NOMO-1 treated with DMSO at 0.1 percent for 48 hours (cell line): Measurements from ENCODE around the gene VTI1A.
"Not testable (repeated sequence)": the region's sequence is repeated elsewhere in the genome, so short reads cannot be mapped to it uniquely, and the experiment has no call there.

Source experiments
- DNase-seq: peaks from one replicate; lab custom pipeline; 2025; ENCODE audit not compliant: unreplicated experiment; lab: John Stamatoyannopoulos, UW

VTI1A gene

DNA sequence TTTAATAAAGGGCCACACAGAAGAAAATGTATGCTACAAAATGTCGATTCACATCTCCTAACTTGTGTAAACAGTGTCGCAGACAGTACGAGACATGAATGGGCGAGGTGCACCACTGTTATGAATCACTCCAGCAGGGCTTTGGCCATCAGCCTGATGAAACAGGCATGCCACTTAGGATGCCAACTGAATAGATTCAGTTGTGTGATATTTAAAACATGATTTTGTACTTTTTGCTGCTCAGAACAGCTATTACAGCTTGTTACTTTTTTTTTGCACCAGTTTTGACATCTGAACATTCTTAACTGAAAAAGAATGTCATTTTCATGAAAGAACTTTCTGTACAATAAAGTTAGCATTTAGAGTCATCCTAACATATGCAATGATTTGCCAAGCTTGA, 138.1 kb downstream of the VTI1A start:
- no peak for DNase-seq

DNA sequence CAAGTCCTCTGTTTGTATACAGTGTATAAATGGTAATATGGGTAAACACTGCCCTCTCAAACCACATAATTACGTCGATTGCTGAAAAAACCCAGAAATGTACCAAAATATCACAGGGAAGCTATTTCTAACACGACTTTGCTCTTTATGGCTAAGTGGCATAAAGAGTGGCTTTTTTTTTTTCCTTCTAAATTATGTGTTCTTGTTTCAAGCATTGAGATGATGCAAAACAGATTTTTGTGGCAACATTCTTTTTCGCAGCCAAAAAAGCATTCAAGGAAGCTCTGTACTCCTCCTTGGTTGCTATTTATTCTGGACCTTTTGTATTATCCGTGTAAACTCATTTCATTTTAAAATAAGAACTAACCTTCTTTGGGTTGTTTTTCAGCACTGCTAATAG, 138.9 kb downstream of the VTI1A start:
- no peak for DNase-seq

DNA sequence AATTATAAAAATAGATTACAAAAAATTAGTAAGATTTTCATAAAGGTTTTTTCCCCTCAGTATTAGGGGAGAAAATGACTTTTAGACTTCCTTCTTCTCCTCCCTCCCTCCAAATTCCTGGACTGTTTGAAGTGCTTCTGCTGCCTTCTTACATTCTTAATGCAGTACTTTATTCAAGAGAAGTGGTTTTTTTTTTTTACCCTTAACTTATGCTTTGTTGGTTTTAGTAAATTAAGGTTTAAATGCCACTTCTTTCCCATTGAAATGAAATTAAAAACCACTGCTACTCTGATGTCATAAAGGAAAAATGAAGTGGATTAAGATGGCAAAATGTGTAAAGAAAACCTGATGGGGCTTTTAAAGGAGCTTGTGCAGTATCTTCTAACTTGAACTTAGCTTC, 140.7 kb downstream of the VTI1A start:
- DNase-seq = no peak

DNA sequence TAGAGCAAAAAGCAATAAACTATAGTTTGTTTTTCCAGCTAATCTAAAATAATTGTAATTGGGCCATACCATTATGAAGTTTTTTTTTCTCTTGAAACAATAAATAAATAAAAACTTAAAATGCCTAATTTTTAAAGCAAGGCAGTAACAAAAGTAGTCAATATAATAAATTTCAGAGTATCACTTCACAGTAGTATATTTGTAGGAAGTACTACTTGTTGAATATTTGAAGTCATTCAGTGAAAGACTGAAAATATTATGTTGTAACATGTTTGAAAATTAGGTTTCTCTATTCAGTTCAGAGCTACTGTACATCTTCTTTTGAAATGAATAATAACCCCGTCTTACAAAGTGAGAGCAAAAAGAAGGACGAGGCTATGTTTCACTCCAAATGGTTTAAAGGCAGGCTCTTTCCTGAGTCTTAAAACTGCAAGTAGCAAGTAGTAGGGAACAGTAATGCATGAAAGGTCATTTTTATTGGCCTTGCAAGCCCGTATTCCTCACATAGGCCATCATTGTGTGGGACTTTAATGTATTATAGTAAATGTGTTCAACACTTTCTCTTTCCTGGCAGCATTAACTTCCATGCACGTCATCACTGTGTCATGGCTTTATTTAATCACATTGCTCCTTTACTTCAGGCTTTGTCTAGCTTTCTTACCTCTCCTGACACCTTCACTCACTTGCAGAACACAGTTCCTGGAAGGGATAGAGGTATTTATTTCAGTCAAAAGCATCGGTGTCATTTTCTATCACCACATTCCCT, 141.4 kb downstream of the VTI1A start:
- DNase-seq = no peak

DNA sequence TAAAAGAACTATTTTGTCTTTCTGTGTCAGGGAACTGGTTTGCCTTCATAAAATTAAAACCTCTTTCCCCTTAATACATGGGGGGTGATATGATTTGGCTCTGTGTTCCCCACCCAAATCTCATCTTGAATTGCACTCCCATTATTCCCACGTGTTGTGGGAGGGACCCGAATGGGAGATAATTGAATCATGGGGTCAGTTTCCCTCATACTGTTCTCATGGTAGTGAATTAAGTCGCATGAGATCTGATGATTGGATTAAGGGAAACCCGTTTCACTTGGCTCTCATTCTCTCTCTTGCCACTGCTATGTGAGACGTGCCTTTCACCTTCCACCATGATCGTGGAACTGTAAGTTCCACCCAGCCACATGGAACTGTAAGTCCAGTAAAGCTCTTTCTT, 142.1 kb downstream of the VTI1A start:
- DNase-seq = no peak

DNA sequence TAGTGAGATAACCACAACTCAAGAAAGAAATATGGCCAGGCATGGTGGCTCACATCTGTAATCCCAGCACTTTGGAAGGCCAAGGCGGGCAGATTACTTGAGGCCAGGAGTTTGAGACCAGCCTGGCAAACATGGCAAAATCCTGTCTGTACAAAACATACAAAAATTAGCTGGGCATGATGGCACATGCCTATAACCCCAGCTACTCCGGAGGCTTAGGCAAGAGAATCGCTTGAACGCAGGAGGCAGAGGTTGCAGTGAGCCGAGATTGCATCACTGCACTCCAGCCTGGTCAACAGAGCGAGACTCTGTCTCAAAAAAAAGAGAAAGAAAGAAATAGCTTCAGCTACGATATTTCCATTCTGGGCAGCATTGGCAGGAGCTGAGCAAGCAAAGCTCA, 143.8 kb downstream of the VTI1A start:
- DNase-seq = not testable (repeated sequence)

DNA sequence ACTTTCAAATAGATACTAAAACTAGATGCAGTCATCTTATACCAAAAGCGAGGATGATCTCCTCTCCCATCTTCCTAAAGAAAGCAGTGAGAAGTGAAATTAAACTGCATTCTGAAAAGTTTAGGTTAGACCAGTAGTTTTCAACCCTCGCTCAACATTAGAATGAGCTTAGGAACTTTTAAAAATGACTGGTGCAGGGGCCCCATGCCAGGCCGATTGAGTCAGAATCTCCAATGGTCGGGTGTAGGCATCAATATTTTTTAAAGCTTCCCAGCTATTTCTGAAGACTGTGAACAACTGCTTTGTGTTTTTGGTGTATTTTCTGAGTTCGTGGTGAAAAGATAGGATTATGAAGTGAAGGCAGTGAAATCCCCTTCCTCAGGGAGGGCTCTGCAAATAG, 146.0 kb downstream of the VTI1A start:
- no peak for DNase-seq

DNA sequence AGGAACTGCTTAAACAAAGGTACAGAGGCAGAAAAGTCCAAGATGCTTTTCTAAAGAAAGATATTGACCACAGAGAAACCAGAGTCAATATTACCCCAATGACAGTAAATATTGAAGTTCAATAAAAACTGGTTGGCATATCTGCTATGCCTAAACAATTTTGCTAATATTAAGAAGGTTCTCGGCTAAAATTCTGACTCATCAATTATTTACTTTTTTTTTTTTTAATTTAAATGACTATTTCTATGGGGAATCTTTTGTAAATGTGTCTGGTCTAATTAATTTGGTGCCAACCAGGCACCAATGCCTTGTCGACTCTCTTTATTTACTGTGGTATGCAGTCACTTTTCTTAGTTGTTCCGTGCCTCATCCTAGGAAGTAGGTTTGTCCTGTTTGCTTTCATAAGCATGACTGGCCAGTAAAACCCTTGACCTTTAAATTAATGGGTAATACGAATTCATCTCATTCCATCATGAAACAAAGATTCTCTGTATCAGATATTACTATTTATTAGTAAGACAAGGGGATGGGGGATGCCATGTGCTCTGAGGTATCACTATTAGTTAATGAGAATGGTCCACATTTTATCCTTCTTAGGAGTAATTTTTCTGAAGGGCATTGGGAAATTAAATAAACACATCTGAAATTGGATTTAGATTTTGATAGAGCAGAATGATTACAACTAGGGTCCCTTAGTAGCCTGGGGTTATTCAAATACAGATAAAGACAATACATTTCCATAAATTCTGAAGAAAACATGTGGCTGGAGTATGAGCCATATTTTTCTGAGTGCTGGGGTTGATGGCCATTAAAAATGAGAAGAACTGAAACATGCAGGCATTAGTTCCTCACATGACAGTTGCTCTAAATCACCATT, 154.4 kb downstream of the VTI1A start:
- DNase-seq = no peak

DNA sequence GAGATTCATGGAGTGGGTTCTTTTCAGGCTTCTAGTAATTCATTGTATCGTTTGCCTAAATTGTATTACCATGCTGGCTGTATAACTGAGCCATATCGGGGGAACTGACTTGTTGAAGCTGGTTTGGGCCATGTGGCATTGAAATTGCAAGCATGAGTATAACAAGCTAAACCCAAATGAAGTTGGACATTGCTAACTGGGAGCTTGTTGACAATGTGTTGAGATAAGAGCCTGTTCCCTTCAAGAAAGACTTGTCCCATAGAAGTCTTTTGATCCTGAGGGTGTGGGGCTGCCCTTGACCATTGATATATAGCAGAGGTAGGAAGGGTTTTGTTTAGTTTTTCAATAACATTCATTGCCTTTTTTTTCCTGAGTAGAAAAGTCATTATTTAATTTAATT, 156.0 kb downstream of the VTI1A start:
- no peak for DNase-seq

DNA sequence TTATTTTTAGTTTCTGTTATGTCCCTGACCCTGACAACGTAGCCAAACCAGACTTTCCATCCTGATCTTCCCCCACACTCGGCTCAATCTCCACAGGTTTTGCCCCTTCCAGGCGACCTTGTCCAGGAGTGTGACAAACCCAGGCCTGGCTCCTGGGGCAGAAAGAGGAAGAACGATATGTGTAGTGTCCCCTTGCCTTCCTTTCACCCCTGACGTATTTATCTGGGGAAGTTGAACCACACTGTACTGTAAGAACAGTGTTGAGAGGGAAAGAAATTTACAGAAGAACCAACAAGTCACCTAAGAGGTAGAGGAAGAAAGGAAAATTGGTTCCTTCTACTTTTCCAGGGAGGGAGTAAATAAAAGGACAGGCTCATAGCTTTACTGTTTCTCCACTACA, 158.0 kb downstream of the VTI1A start:
- peak; percentile 38 for DNase-seq

DNA sequence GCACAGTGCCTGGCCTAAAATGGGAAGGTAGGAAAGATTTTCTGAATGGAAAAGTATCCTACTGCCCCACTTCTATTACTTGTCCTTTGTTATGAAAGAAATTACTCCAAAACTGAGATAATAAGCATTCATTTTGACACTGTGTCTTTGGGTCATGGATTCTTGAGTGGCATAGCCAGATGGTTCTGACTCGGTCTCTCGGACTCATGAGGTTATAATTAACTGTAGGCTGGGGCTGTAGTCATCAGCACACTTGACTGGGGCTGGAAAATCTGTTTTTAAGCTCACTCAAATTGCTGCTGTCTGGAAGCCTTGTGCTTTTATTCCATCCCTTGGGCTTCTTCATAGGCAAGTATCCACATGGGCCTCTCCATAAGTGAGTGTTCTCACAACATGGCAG, 160.5 kb downstream of the VTI1A start:
- DNase-seq = no peak

DNA sequence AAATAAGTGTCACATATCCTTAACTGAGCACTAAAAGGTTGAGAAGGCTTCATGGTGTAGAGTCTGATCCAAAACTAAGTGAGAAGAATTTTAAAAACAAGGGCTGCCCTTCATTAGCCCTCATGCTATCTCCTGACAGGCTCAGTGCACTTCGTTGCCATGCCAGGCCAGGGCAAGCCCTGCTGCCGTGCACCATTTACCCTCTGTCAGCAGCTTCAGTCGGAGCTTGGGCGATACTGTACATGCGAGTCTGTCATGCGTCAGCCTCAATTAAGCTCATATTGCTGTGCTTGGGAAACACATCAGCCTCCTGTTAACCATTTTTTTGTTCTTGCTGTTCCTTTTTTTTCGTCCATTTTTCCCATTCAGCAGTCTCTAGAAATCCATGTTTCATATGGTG, 166.6 kb downstream of the VTI1A start:
- no peak for DNase-seq

DNA sequence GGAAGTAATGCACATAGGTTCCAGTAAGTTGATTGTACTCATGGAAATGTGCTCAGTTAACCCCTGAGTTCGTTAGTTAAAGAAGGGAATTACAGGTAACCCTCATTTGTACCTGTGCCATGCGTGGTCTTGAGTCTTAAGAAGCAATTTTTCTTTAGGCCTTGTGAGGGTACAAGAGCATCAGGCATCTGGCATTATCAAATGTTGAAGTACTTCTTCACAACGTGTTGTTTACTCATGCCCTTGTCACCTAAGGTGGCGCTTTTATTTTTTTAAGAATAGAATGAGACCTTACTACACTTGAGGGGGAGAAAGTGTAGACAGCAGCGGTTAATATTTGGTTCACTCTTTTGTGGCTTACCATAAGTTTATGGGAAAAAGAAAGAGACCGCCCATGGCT, 167.1 kb downstream of the VTI1A start:
- no peak for DNase-seq

DNA sequence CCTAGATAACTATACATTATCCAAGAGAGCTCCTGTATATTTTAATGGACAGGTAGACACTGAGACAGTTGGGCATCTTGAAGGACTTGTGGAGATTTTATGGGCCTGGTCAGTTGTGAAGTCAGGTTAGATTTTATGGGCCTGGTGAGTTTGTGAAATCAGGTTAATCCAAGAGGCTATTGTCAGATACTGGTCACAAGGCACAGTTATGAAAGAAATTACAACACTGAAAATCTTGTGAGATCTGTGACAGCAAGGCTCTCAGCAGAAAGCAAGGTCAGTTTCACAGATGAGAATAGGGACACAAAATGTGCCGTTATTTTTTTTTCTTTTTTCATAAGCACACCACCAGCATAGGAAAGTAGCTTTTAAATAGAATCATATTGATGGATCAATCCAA, 167.6 kb downstream of the VTI1A start:
- no peak for DNase-seq

DNA sequence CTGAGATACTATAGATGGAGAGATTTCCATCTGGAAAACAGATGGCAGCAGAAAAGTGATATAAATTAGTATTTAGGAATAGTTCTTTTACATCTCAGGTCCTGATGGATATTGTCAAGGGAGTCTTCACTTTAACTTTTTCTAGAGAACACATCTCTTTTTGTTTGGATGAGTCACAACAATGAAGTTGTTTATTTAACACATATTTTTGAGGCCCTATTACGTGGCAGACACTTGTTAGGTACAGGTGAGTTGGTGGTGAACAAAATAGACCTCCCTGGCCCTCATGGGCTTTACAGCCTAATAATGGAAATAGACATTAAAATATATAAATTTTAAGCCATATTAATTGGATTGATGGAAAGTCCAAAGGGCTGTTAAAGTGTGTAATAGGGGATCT, 168.3 kb downstream of the VTI1A start:
- DNase-seq = no peak

DNA sequence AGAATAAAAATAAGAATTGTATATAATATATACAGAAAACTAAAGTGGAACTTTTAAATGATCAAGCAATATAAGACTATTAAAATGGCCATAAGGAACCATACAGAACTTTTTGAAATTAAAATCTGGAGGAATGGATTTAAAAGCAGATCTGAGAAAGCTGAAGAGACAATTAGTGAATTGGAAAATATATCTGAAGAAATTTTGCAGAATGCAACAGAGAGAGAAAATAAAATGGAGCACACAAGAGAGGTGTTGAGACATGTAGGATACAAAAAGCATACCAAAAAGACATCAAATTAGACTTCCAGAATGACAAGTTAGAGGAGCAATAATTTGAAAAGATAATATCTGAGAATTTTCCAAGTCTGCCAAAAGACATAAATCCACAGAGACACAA, 169.6 kb downstream of the VTI1A start:
- DNase-seq = no peak

DNA sequence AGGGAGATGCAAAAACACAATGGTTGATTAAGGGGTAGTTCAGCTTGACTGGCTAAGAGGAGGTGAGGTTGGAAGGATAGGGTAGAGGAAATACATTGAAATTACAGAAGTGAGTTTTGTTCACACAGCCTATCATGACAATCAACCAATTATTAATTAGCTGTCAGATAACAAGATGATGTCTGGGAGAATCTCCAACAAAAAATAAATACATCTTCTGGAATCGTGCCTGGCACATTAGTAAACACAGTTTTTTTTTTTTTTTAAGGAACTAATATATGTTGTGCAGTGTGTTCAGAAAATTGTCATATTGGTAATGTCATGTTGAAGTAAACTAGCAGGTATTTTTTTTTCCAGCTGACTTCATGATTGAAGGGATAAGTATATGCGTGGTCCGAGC, 171.8 kb downstream of the VTI1A start:
- no peak for DNase-seq

DNA sequence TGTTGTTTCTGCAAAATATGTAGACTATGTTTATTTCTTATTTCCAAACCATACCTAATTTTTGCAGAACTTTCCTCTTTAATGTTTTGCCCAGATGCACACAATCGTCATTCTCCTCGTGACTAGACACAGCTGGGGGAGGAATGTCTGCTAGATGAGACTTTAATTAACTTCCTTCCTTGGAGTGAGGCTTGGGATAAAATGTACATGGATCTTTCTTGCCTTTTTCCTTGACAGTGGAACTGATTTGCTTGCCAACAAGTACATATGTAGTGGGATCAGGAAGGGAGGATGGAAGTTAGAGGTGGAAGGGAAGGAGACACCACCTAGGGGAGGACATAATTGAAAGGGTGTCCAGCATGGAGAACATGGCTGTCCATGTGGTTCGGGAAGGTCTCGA, 172.5 kb downstream of the VTI1A start:
- DNase-seq = no peak

DNA sequence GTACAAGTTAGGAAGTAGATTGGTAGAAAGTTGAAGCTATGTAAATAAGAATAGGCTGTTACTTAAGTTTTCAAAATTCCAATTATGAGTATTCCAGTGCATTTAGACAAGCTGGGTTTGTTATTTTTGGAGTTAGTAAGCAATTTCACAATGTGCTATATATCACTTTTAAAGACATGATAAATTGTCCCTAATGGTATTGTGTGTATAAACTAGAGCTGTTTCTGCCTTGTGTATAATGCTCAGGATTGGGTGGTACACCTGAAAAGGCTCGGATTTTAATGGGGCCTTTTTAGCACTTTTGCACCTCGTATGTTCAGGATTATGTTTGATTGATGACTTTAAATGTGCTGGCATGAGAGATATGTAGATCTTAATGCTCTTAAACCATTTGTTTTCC, 175.8 kb downstream of the VTI1A start:
- no peak for DNase-seq

DNA sequence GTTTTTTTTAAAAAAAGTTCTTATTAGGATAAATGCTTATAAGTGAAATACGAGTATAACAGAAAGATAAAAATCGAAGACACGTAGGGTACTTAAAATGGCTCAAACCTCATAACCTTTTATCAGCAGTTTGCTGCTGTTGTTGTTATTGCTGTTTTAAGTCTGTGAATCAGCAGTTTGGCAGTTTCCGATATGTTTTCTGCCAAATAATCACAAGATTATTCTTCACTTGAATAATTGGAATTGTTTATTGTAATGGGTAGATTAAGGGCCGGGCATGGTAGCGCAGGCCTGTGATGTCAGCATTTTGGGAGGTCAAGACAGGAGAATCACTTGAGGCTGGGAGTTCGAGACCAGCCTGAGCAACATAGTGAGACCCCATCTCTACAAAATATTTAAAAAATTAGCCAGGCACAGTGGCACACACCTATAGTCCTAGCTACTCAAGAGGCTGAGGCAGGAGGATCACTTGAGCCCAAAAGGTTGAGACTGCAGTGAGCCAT, 177.6 kb downstream of the VTI1A start:
- no peak for DNase-seq

DNA sequence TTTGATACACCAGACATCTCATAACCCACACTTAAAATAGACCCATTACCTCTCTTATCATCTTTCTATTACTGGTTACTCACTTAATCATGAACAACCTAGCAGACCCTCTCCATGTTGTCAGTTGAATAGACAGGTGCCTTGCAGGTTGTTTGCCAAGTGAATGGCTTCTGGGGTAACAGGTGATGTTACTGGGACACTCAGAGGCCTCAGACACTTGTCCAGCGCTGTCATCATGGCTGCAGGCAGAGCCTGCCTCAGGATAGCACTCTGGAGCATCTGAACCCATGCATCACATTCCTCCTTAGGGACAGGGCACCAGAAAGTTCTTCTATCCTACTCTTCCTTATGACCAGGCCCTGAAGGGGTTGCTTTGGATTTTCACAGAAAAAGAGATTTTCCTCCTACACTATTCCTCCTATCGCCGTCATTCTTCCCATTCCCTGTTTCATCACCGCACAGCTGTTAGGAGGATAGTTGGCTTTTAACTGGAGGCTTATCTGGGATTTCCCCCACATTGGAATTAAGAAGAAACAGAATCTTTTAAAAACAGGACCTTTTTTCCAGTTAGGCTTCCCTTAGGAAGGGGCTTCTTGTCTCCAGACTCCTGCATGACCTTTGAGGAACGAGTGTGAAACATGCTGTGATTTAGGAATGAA, 182.1 kb downstream of the VTI1A start:
- no peak for DNase-seq
